Activated T-cell treated with anti-CD3 and anti-CD28 coated beads, Interleukin-2, amount 50 U/mL, for 4 hours (primary cell): ENCODE data around the gene ZCCHC7. TPM values are rescaled to one million over a fixed set of nuclear protein-coding genes. Genes with fewer than 3 reads are reported as not detected.
"Not testable (repeated sequence)": the region's sequence is repeated elsewhere in the genome, so short reads cannot be mapped to it uniquely, and the experiment has no call there.

Source experiments
- ATAC-seq, 2 donors: fragments of 200-7000 bp; cut with Tn5 transposase; one replicate each; pipeline ENCODE4 v1.10.0; 2021
- DNase-seq: peaks from one replicate; pipeline ENCODE4 v3.0.0-alpha.2; 2020
- H3K27me3 Mint-ChIP-seq: one replicate; pipeline ENCODE4 v1.8.0; 2021; ENCODE audit warnings: low read depth, mixed read lengths
- H3K36me3 Mint-ChIP-seq: one replicate; pipeline ENCODE4 v1.8.0; 2022; ENCODE audit warnings: mixed read lengths; ENCODE audit not compliant: insufficient read depth
- H3K4me1 Mint-ChIP-seq: one replicate; pipeline ENCODE4 v1.8.0; 2021; ENCODE audit warnings: low read depth, mixed read lengths
- H3K4me3 Mint-ChIP-seq: one replicate; pipeline ENCODE4 v1.8.0; 2021; ENCODE audit warnings: mild to moderate bottlenecking, moderate library complexity, mixed read lengths
- H3K9me3 Mint-ChIP-seq: one replicate; pipeline ENCODE4 v1.8.0; 2021; ENCODE audit warnings: mixed read lengths
- total RNA-seq, 3 donors: library from RNA; stranded (reverse); gene quantifications; one replicate each; pipeline ENCODE4 v1.2.1, GENCODE V29; 2021

Gene ZCCHC7
- total RNA-seq, 3 donors from 2014 or later, result 23.6 to 25.6 (median 24.8) TPM

DNA sequence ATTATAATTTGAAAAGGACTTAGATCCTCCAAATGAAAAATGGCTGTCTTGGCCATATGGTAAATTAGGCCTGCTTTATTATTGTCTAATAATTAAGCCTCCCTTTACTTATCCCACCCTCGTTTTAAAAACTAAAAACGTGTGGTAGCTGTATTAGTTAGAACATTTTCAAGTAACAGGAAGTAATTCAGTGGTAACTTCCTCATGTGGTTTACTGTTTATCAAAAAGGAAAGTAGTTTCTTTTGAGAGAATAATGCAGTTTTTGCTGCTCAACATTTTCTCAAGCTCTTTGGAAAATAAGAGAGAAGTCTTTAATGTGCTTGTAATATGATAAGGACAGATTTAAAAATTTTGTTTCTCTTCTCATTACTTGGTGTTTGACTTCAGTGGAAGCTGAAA, 26.0 kb downstream of the ZCCHC7 start:
- H3K27me3 Mint-ChIP-seq, result no peaks in the 10 kb centered on the region
- peaks cover 27% of the 10 kb centered on the region for H3K36me3 Mint-ChIP-seq
- ATAC-seq (peak in 1 of 2 donors; percentile 41), DNase-seq (no peak)
- no peaks in the 10 kb centered on the region for H3K9me3 Mint-ChIP-seq
- H3K4me3 Mint-ChIP-seq, result peak overlapping the region; percentile 29
- peaks cover 44% of the 10 kb centered on the region for H3K4me1 Mint-ChIP-seq

GRCh38 chr9:37148181-37148580, 27.8 kb downstream of the ZCCHC7 start:
- ATAC-seq, result no peak
- peaks cover 44% of the 10 kb centered on the region for H3K4me1 Mint-ChIP-seq
- no peak overlapping the region for H3K4me3 Mint-ChIP-seq
- peaks cover 30% of the 10 kb centered on the region for H3K36me3 Mint-ChIP-seq
- no peaks in the 10 kb centered on the region for H3K27me3 Mint-ChIP-seq
- no peaks in the 10 kb centered on the region for H3K9me3 Mint-ChIP-seq
- DNase-seq, result no peak

GRCh38 chr9:37149666-37150308, 29.4 kb downstream of the ZCCHC7 start:
- Mint-ChIP-seq H3K36me3 (peaks cover 41% of the 10 kb centered on the region), H3K4me3 (no peak overlapping the region), H3K27me3 (no peaks in the 10 kb centered on the region), H3K4me1 (peaks cover 40% of the 10 kb centered on the region), H3K9me3 (no peaks in the 10 kb centered on the region)
- DNase-seq (no peak), ATAC-seq (no peak)

GRCh38 chr9:37150415-37150814, 30.0 kb downstream of the ZCCHC7 start:
- ATAC-seq, result no peak
- Mint-ChIP-seq H3K27me3 (no peaks in the 10 kb centered on the region), H3K9me3 (no peaks in the 10 kb centered on the region), H3K4me3 (no peak overlapping the region), H3K4me1 (peaks cover 38% of the 10 kb centered on the region), H3K36me3 (peaks cover 42% of the 10 kb centered on the region)
- DNase-seq, result no peak

DNA sequence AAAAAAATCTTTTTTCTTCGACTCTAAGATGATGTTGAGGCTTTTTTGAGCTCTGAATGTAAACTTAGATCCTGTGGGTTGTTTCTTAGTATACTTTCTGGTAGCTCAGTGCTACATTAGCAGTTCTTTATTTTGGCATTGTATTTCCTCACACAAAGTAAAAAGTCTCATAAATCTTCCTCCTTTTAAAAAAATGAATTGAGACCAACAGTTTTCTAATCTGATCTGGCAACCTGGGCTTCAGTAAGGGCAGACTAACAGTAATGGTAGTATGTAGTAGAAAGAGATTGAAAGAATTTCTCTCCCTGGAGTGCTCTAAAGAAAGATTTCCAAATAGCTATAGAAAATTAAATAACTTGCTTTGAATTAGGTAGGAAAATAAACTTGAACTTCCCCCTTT, 31.4 kb downstream of the ZCCHC7 start:
- ATAC-seq, result no peak
- Mint-ChIP-seq H3K9me3 (no peaks in the 10 kb centered on the region), H3K4me1 (peaks cover 37% of the 10 kb centered on the region), H3K27me3 (no peaks in the 10 kb centered on the region), H3K4me3 (no peak overlapping the region), H3K36me3 (peaks cover 47% of the 10 kb centered on the region)
- no peak for DNase-seq

DNA sequence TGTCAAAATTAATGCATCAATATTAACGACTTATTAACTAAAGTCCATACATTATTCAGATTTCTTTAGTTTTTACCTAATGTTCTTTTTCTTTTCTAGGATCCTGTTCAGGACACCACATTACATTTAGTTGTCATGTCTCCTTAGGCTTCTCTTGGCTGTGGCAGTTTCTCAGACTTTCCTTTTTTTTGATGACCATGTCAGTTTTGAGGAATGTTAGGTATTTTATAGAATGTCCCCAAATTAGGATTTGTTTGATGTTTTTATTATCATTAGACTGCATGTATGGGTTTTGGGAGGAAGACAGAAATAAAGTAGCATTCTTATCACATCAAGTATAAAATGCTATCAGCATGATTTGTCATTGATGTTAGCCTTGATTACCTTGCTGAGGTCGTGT, 32.0 kb downstream of the ZCCHC7 start:
- no peaks in the 10 kb centered on the region for H3K9me3 Mint-ChIP-seq
- no peak overlapping the region for H3K4me3 Mint-ChIP-seq
- peaks cover 43% of the 10 kb centered on the region for H3K36me3 Mint-ChIP-seq
- H3K4me1 Mint-ChIP-seq, result peaks cover 39% of the 10 kb centered on the region
- DNase-seq (no peak), ATAC-seq (no peak)
- H3K27me3 Mint-ChIP-seq, result no peaks in the 10 kb centered on the region

DNA sequence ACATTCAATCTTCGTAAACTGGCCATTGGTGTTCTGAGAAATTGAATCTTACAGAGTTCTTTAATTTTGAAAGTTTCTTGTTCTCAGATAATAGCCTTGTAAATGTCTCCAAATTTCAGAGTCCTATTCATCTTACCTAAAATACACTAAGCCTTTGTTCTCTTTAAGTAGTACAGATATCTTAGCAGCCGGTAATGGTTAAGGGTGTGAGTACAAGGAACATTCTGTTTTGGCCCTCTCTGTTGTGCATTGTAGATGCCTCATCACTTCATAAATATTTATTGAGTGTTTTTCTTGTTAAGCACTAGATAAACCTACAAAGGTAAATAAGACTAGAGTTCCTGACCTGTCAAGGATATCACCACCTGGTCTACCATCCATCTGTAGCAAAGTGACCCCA, 35.2 kb downstream of the ZCCHC7 start:
- DNase-seq (no peak), ATAC-seq (no peak)
- H3K9me3 Mint-ChIP-seq, result no peaks in the 10 kb centered on the region
- H3K36me3 Mint-ChIP-seq, result peaks cover 35% of the 10 kb centered on the region
- H3K27me3 Mint-ChIP-seq, result no peaks in the 10 kb centered on the region
- H3K4me1 Mint-ChIP-seq, result peaks cover 28% of the 10 kb centered on the region
- no peak overlapping the region for H3K4me3 Mint-ChIP-seq

DNA sequence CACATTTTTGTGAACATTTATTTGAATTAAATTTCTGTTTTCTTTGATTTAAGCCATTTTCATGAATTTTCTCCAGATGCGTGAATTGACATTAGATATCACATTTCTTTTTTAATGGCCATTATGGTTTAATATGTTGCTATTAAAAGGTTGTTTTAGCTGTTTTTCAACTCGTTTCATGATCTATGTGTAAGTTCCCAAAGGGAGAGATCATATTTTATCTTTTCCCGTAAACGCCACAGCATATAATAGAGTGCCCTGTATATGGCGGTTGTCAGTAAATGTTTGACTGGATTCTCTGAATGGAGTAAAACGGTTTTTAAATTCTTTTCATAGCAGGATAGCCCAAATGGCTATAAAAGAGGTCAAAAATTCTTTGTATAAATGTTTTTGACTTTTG, 35.8 kb downstream of the ZCCHC7 start:
- no peaks in the 10 kb centered on the region for H3K27me3 Mint-ChIP-seq
- DNase-seq (no peak), ATAC-seq (no peak)
- H3K4me1 Mint-ChIP-seq, result peaks cover 28% of the 10 kb centered on the region
- H3K36me3 Mint-ChIP-seq, result peaks cover 35% of the 10 kb centered on the region
- H3K4me3 Mint-ChIP-seq, result no peak overlapping the region
- no peaks in the 10 kb centered on the region for H3K9me3 Mint-ChIP-seq

- Mint-ChIP-seq H3K27me3 (no peaks in the 10 kb centered on the region), H3K4me1 (peaks cover 27% of the 10 kb centered on the region), H3K9me3 (no peaks in the 10 kb centered on the region), H3K36me3 (peaks cover 38% of the 10 kb centered on the region), H3K4me3 (no peak overlapping the region)
- ATAC-seq (peak in 1 of 2 donors; percentile 34), DNase-seq (no peak)
Observed at GRCh38 chr9:37156781-37157356, 36.5 kb downstream of the ZCCHC7 start.

DNA sequence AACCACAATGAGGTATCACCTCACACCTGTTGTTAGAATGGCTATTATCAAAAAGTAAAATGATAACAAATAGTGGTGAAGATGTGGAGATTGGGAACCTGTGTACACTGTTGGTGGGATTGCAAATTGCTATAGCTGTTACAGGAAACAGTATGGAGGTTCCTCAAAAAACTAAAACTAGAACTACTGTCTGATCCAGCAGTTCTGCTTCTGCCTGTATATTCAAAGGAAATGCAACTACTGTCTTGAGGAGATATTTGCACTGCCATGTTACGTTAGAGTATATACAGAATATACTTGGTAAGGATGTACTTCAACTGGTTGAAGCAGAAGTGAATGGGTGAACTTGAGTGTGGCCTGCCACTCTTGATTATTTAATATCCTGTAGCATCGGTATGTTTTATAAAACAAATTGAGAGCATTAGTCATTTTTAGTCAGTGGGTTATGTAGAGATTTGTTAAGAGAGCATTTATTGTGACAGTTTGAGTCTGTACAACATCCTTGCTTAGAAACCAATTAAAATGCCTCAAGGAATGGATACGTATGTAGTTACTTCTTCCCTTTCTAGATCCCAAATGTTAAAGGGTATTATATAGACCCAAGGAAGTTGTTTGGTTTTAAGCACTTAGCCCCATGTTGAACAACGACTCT, 37.5 kb downstream of the ZCCHC7 start:
- Mint-ChIP-seq H3K4me3 (no peak overlapping the region), H3K27me3 (no peaks in the 10 kb centered on the region), H3K9me3 (no peaks in the 10 kb centered on the region), H3K36me3 (peaks cover 37% of the 10 kb centered on the region), H3K4me1 (peaks cover 23% of the 10 kb centered on the region)
- DNase-seq (no peak), ATAC-seq (no peak)

DNA sequence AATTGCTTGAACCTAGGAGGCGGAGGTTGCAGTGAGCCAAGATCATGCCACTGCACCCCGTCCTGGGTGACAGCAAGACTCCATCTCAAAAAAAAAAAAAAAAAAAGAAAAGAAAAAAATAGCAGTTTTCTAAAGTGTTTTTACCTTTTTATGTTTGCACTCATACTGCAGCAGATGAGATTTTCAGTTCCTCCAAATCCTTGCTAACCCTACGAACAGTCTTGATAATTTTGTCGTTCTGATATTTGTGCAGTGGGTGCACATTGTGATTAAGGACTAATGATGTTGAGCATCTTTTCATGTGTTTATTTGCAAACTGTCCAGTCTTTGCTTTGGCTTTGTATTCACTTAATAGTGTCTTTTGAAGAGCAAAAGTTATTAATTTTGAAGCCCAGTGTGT, 42.9 kb downstream of the ZCCHC7 start:
- Mint-ChIP-seq H3K36me3 (peaks cover 39% of the 10 kb centered on the region), H3K4me1 (peaks cover 8% of the 10 kb centered on the region), H3K4me3 (no peak overlapping the region), H3K27me3 (no peaks in the 10 kb centered on the region), H3K9me3 (no peaks in the 10 kb centered on the region)
- DNase-seq (no peak), ATAC-seq (no peak)

GRCh38 chr9:37164335-37164734, 44.0 kb downstream of the ZCCHC7 start:
- not testable (repeated sequence) for H3K4me3 Mint-ChIP-seq, ATAC-seq, H3K27me3 Mint-ChIP-seq, H3K9me3 Mint-ChIP-seq, H3K4me1 Mint-ChIP-seq, DNase-seq
- peaks cover 44% of the 10 kb centered on the region for H3K36me3 Mint-ChIP-seq

DNA sequence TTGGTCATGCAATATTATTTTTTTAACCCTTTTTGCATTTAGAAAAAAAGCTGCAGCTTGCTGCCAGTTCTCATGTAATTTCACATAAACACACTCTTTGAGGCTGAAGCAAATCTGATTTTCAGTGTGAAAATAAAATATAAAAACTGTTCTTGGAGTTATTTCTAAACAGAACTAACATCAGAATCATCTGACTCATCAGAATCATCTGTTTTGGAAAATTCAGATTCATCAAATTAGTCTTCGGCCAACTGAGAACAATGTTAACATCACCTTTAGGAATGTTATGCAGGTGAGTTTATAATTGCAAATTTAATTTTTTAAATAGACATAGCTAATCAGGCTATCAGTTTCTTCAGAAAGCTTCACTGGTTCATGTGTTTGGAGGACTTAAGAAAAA, 45.3 kb downstream of the ZCCHC7 start:
- H3K36me3 Mint-ChIP-seq, result peaks cover 46% of the 10 kb centered on the region
- DNase-seq (no peak), ATAC-seq (no peak)
- no peaks in the 10 kb centered on the region for H3K9me3 Mint-ChIP-seq
- no peak overlapping the region for H3K4me3 Mint-ChIP-seq
- peaks cover 10% of the 10 kb centered on the region for H3K4me1 Mint-ChIP-seq
- H3K27me3 Mint-ChIP-seq, result no peaks in the 10 kb centered on the region

DNA sequence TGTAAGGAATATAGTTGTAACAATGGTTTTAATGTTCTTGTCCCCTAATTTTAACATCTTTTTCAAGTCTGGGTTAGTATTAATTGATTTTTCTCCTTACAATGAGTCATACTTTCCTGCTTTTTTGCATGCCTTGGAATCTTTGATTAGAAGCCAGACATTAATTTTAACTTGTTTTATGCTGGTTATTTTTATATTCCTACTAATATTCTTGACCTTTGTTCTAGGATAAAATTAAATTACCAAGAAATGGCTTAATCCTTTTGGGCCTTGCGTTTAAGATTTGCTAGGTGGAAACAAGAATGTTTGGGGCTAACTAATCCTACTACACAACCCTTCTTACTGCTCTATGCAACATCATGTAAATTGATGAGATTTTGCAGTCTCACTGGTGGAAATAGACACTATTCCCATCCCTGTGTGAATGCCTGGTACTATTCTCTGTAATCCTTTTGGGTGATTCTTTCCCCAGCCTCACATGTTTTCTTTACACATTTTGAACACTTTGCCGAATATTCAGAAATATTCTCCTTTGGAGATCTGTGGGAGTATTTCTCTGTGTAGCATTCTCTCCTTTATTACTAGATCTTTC, 47.2 kb downstream of the ZCCHC7 start:
- Mint-ChIP-seq H3K27me3 (no peaks in the 10 kb centered on the region), H3K4me3 (no peak overlapping the region), H3K9me3 (no peaks in the 10 kb centered on the region), H3K4me1 (peaks cover 15% of the 10 kb centered on the region), H3K36me3 (peaks cover 51% of the 10 kb centered on the region)
- DNase-seq, result no peak
- ATAC-seq, result no peak

- ATAC-seq, result no peak
Observed at GRCh38 chr9:37172557-37172956, 52.2 kb downstream of the ZCCHC7 start.

More at GRCh38 chr9:37172557-37172956, 52.2 kb downstream of the ZCCHC7 start:
- H3K36me3 Mint-ChIP-seq, result peaks cover 42% of the 10 kb centered on the region
- no peak for DNase-seq
- peaks cover 11% of the 10 kb centered on the region for H3K4me1 Mint-ChIP-seq
- H3K27me3 Mint-ChIP-seq, result no peaks in the 10 kb centered on the region
- no peak overlapping the region for H3K4me3 Mint-ChIP-seq
- no peaks in the 10 kb centered on the region for H3K9me3 Mint-ChIP-seq
